ES-I3 (cell line): ENCODE data around the gene RAD51AP1.

ENCODE experiments used
- H3K36me3 ChIP-seq: 2 replicates; pipeline ENCODE4 v1.6.1; 2013; ENCODE audit warnings: mild to moderate bottlenecking, low read length, control low read depth, moderate library complexity; ENCODE audit not compliant: insufficient read depth
- H3K4me1 ChIP-seq: 2 replicates; pipeline ENCODE4 v1.6.1; 2013; ENCODE audit warnings: mild to moderate bottlenecking, control low read depth, low read length; ENCODE audit not compliant: insufficient read depth
- H3K9ac ChIP-seq: 2 replicates; pipeline ENCODE4 v1.6.1; 2013; ENCODE audit warnings: low read depth, mild to moderate bottlenecking, low read length, moderate library complexity
- H3K9me3 ChIP-seq: 2 replicates; pipeline ENCODE4 v1.6.1; 2013; ENCODE audit warnings: mild to moderate bottlenecking, low read length, moderate library complexity; ENCODE audit not compliant: control insufficient read depth, insufficient read depth

The RAD51AP1 gene

GRCh38 chr12:4589941-4590340 is 51.3 kb downstream of the RAD51AP1 start:
- H3K36me3 ChIP-seq, result no peaks in the 10 kb centered on the region
- H3K9me3 ChIP-seq, result no peaks in the 10 kb centered on the region
- H3K4me1 ChIP-seq, result peaks cover 4% of the 10 kb centered on the region; the same call in 1 of the 2 replicates
- H3K9ac ChIP-seq, result no peak overlapping the region

- Histone ChIP-seq H3K36me3 (no peaks in the 10 kb centered on the region), H3K9ac (no peak overlapping the region), H3K9me3 (no peaks in the 10 kb centered on the region)
These were observed 52.5 kb downstream of the RAD51AP1 start for GRCh38 chr12:4591180-4591687.

GRCh38 chr12:4595881-4596280 is 57.2 kb downstream of the RAD51AP1 start:
- H3K9ac ChIP-seq, result no peak overlapping the region
- no peaks in the 10 kb centered on the region for H3K9me3 ChIP-seq
- no peaks in the 10 kb centered on the region for H3K4me1 ChIP-seq
- no peaks in the 10 kb centered on the region for H3K36me3 ChIP-seq

More at GRCh38 chr12:4591180-4591687, 52.5 kb downstream of the RAD51AP1 start:
- H3K4me1 ChIP-seq, result peaks cover 4% of the 10 kb centered on the region; the same call in 1 of the 2 replicates

- Histone ChIP-seq H3K9me3 (no peaks in the 10 kb centered on the region), H3K9ac (no peak overlapping the region), H3K36me3 (no peaks in the 10 kb centered on the region), H3K4me1 (no peaks in the 10 kb centered on the region)
These were observed 64.7 kb downstream of the RAD51AP1 start for GRCh38 chr12:4603421-4603820.

GRCh38 chr12:4603946-4604345 is 65.3 kb downstream of the RAD51AP1 start:
- H3K36me3 ChIP-seq, result no peaks in the 10 kb centered on the region
- H3K4me1 ChIP-seq, result no peaks in the 10 kb centered on the region
- no peaks in the 10 kb centered on the region for H3K9me3 ChIP-seq
- H3K9ac ChIP-seq, result no peak overlapping the region

GRCh38 chr12:4604684-4605193 is 66.0 kb downstream of the RAD51AP1 start:
- peak overlapping the region; percentile 94 for H3K9ac ChIP-seq
- no peaks in the 10 kb centered on the region for H3K9me3 ChIP-seq
- no peaks in the 10 kb centered on the region for H3K4me1 ChIP-seq
- no peaks in the 10 kb centered on the region for H3K36me3 ChIP-seq

GRCh38 chr12:4607056-4607455 is 68.4 kb downstream of the RAD51AP1 start:
- no peak overlapping the region for H3K9ac ChIP-seq
- no peaks in the 10 kb centered on the region for H3K4me1 ChIP-seq
- H3K36me3 ChIP-seq, result no peaks in the 10 kb centered on the region
- H3K9me3 ChIP-seq, result no peaks in the 10 kb centered on the region

- H3K9me3 ChIP-seq, result no peaks in the 10 kb centered on the region
- no peaks in the 10 kb centered on the region for H3K36me3 ChIP-seq
- no peaks in the 10 kb centered on the region for H3K4me1 ChIP-seq
- no peak overlapping the region for H3K9ac ChIP-seq
These were observed 70.4 kb downstream of the RAD51AP1 start for GRCh38 chr12:4609071-4609470.
